Keratinocyte (primary cell): ENCODE measurements around the gene SLC66A2. TPM values are rescaled to one million over a fixed set of nuclear protein-coding genes. Genes with fewer than 3 reads are reported as not detected.

Source experiments
- DNase-seq: peaks from one replicate; pipeline ENCODE4 v3.0.0-alpha.2; 2011; ENCODE audit warnings: low read depth, missing footprints, low spot score
- FAIRE-seq: peaks from 2 replicates; lab custom pipeline; 2011; peaks lifted over from hg19 to GRCh38; lab: Jason Lieb, UNC
- H2AFZ ChIP-seq: 2 replicates; pipeline ENCODE4 v1.6.0; 2012; ENCODE audit warnings: low read length, control low read depth, inconsistent platforms; ENCODE audit not compliant: control insufficient read depth
- H3K27ac ChIP-seq: 2 replicates; pipeline ENCODE4 v1.5.1; 2011; ENCODE audit warnings: low read length; ENCODE audit not compliant: control insufficient read depth, insufficient read depth
- H3K27me3 ChIP-seq: 3 replicates; pipeline ENCODE4 v1.6.0; 2011; ENCODE audit warnings: low read length; ENCODE audit not compliant: control insufficient read depth, insufficient read depth; ENCODE audit errors: extremely low read depth
- H3K36me3 ChIP-seq, 2 experiments: 2 replicates in 1 of 2; 3 replicates in 1 of 2; pipeline ENCODE4 v1.5.1; 2011; ENCODE audit warnings: low read length in 2 of 2, mild to moderate bottlenecking in 1 of 2; ENCODE audit not compliant: control insufficient read depth in 2 of 2, insufficient read depth in 2 of 2; ENCODE audit errors: extremely low read depth in 1 of 2
- H3K4me1 ChIP-seq: 3 replicates; pipeline ENCODE4 v1.5.1; 2011; ENCODE audit warnings: low read length; ENCODE audit not compliant: control insufficient read depth, insufficient read depth; ENCODE audit errors: extremely low read depth
- H3K4me2 ChIP-seq: 3 replicates; pipeline ENCODE4 v1.6.0; 2011; ENCODE audit warnings: low read depth, low read length; ENCODE audit not compliant: control insufficient read depth, insufficient read depth; ENCODE audit errors: extremely low read depth
- H3K4me3 ChIP-seq, 3 experiments: fragments of 200-600 bp in 1 of 3; sonication (generic) in 1 of 3; 2 replicates in 2 of 3; 3 replicates in 1 of 3; pipeline ENCODE4 v1.5.1; 2011 to 2016; ENCODE audit warnings: low read length in 3 of 3, mild to moderate bottlenecking in 3 of 3, control low read depth in 2 of 3, inconsistent platforms in 1 of 3, low read depth in 1 of 3, mixed read lengths in 1 of 3, mixed run types in 1 of 3, moderate library complexity in 1 of 3; ENCODE audit not compliant: control insufficient read depth in 2 of 3, insufficient read depth in 2 of 3; ENCODE audit errors: extremely low read depth in 1 of 3
- H3K79me2 ChIP-seq: 2 replicates; pipeline ENCODE4 v1.6.0; 2012; ENCODE audit warnings: low read length; ENCODE audit not compliant: control insufficient read depth, insufficient read depth
- H3K9ac ChIP-seq: 3 replicates; pipeline ENCODE4 v1.6.0; 2011; ENCODE audit warnings: low read length; ENCODE audit not compliant: control insufficient read depth, insufficient read depth; ENCODE audit errors: extremely low read depth
- H3K9me1 ChIP-seq: 3 replicates; pipeline ENCODE4 v1.6.0; 2011; ENCODE audit warnings: low read length; ENCODE audit not compliant: control insufficient read depth, insufficient read depth; ENCODE audit errors: extremely low read depth
- H3K9me3 ChIP-seq: 2 replicates; pipeline ENCODE4 v1.5.1; 2012; ENCODE audit warnings: low read depth, low read length; ENCODE audit not compliant: control insufficient read depth
- H4K20me1 ChIP-seq: 3 replicates; pipeline ENCODE4 v1.6.0; 2011; ENCODE audit warnings: low read length; ENCODE audit not compliant: control insufficient read depth, insufficient read depth; ENCODE audit errors: extremely low read depth
- EZH2 ChIP-seq: IDR thresholded peaks from one replicate; pipeline ENCODE4 v1.6.1; 2012; ENCODE audit warnings: inconsistent platforms, mild to moderate bottlenecking, low read length, moderate library complexity
- dilution Hi-C: fragments of 300-500 bp; cut with MboI; formaldehyde crosslinking; loops from one replicate; pipeline ENCODE4 v1.7.0; 2020; ENCODE audit warnings: low sequenced_read_pairs; ENCODE audit not compliant: extremely low pct_ligation_motif_present
- polyA plus RNA-seq, 5 experiments: library from polyadenylated mRNA; depleted of rRNA in 3 of 5; stranded (reverse) in 3 of 5; stranded (forward) in 1 of 5; unstranded in 1 of 5; fragments of >200 nt; gene quantifications; 1 replicate in 1 of 5; 2 replicates in 3 of 5; 3 replicates in 1 of 5; pipeline versions ENCODE4 v1.2.1 to v1.2.3, GENCODE V29; 2011 to 2012; ENCODE audit warnings: missing spikeins in 2 of 5, low read depth in 1 of 5, low replicate concordance in 1 of 5
- TF ChIP-seq, protein P1 (sequence below), 3 experiments: IDR thresholded peaks in 1 of 3; conservative IDR thresholded peaks in 1 of 3; optimal IDR thresholded peaks in 1 of 3; 2 replicates in 2 of 3; 3 replicates in 1 of 3; pipeline versions ENCODE3 to v1.5.1; 2011; ENCODE audit warnings: low read length in 3 of 3, mild to moderate bottlenecking in 3 of 3, moderate library complexity in 2 of 3, control low read depth in 1 of 3, inconsistent platforms in 1 of 3; ENCODE audit not compliant: insufficient read depth in 2 of 3; ENCODE audit errors: extremely low read depth in 1 of 3

The SLC66A2 gene
- polyA plus RNA-seq, 1 donor (not counting 4 experiments of a cell fraction or from before 2014, with no cell fraction given) = 16.3 TPM

DNA sequence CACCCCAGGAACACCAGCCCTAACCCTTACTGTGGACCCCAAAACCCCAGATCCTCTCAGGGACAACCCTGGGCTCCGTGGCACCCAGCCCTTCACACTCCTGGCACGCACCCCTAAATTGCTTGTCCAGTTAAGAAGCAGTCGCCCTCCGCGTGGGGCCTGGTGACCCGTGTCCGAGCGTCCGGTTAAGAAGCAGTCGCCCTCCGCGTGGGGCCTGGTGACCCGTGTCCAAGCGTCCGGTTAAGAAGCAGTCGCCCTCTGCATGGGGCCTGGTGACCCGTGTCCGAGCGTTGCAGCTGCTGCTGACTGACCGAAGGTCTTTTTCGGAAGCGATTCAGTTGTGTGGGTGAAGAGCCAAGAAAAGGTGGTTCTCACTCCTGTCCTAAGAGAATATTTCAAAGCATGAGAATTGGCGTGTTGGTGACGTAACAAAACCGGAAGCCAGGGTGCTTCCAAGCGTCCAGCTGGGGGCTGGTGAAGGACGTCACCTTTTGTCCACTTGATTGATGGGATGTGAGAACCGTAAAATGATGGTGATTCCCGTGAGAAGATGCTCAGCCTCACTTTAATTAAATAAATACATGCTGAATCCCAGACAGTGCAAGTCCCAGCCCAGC is 83.2 kb downstream of the SLC66A2 start:
- Histone ChIP-seq H3K79me2 (no peaks in the 10 kb centered on the region), H3K9me1 (no peaks in the 10 kb centered on the region), H3K27ac (no peak overlapping the region), H3K27me3 (peaks cover 4% of the 10 kb centered on the region), H3K9ac (no peak overlapping the region), H3K9me3 (no peaks in the 10 kb centered on the region), H3K4me3 (no peak overlapping the region), H2AFZ (no peak overlapping the region), H4K20me1 (no peaks in the 10 kb centered on the region), H3K4me1 (no peaks in the 10 kb centered on the region), H3K4me2 (no peak overlapping the region), H3K36me3 (no peaks in the 10 kb centered on the region)
- DNase-seq (no peak), FAIRE-seq (no peak)
- TF ChIP-seq EZH2 = no peak
- TF ChIP-seq, protein P1, sequence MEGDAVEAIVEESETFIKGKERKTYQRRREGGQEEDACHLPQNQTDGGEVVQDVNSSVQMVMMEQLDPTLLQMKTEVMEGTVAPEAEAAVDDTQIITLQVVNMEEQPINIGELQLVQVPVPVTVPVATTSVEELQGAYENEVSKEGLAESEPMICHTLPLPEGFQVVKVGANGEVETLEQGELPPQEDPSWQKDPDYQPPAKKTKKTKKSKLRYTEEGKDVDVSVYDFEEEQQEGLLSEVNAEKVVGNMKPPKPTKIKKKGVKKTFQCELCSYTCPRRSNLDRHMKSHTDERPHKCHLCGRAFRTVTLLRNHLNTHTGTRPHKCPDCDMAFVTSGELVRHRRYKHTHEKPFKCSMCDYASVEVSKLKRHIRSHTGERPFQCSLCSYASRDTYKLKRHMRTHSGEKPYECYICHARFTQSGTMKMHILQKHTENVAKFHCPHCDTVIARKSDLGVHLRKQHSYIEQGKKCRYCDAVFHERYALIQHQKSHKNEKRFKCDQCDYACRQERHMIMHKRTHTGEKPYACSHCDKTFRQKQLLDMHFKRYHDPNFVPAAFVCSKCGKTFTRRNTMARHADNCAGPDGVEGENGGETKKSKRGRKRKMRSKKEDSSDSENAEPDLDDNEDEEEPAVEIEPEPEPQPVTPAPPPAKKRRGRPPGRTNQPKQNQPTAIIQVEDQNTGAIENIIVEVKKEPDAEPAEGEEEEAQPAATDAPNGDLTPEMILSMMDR (optimal IDR thresholded peaks at IDR 0.05 in 1 of 3, IDR thresholded peaks at IDR 0.05 in 1 of 3, conservative IDR thresholded peaks at IDR 0.05 in 1 of 3; ENCODE audit: extremely low read depth in 1 of 3, insufficient read depth in 2 of 3, low read length in 3 of 3) = no peak
- dilution Hi-C loops = no loop called here

DNA sequence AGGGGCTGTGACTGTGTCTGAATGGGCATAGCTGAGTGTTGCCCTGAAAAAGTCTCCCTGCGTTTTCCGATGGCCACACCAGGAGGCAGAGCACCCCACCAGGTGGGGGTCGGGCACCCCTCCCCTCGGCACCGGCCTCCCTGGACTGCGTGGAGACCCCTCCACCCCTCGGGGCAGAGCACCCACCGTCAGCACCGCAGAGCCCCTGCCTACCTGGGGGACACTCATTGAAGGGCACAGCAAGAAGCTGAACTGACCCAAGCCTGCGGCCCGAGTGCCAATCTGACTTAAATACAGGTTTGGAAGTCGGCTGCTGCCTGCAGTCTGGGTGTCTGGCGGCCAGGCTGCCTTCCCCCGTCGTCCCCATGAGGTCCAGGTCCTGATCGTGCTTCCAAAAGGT is 83.8 kb downstream of the SLC66A2 start:
- Histone ChIP-seq H3K27ac (no peak overlapping the region), H3K79me2 (no peaks in the 10 kb centered on the region), H3K4me3 (no peak overlapping the region), H4K20me1 (no peaks in the 10 kb centered on the region), H3K27me3 (peaks cover 4% of the 10 kb centered on the region), H3K9ac (no peak overlapping the region), H2AFZ (no peak overlapping the region), H3K4me2 (no peak overlapping the region), H3K9me1 (no peaks in the 10 kb centered on the region), H3K9me3 (no peaks in the 10 kb centered on the region), H3K4me1 (no peaks in the 10 kb centered on the region), H3K36me3 (no peaks in the 10 kb centered on the region)
- dilution Hi-C loops = no loop called here
- DNase-seq (no peak), FAIRE-seq (no peak)
- TF ChIP-seq, protein P1 (optimal IDR thresholded peaks at IDR 0.05 in 1 of 3, IDR thresholded peaks at IDR 0.05 in 1 of 3, conservative IDR thresholded peaks at IDR 0.05 in 1 of 3; ENCODE audit: extremely low read depth in 1 of 3, insufficient read depth in 2 of 3, low read length in 3 of 3) = no peak
- no peak for TF ChIP-seq EZH2
